Kidney (tissue), 14 donors: Measurements from ENCODE around the gene ZNF512. TPM values are rescaled to one million over a fixed set of nuclear protein-coding genes. Genes with fewer than 3 reads are reported as not detected.

Experiments used
- DNase-seq, 5 donors: peaks; one replicate each; pipeline ENCODE4 v3.0.0-alpha.2; 2013 to 2020
- FAIRE-seq: peaks from 2 replicates; lab custom pipeline; 2012; peaks lifted over from hg19 to GRCh38; lab: Jason Lieb, UNC
- H3K27ac ChIP-seq, 2 donors: one replicate each; pipeline ENCODE4 v1.7.0; 2013; ENCODE audit warnings: low read depth in 2 of 2, low read length in 2 of 2, inconsistent platforms in 1 of 2
- H3K27me3 ChIP-seq: one replicate; pipeline ENCODE4 v1.7.1; 2013; ENCODE audit warnings: low read length, inconsistent platforms; ENCODE audit not compliant: control insufficient read depth, insufficient read depth
- H3K36me3 ChIP-seq, 3 donors: one replicate each; pipeline versions ENCODE4 v1.7.0 to v1.7.1; 2013; ENCODE audit warnings: low read length in 3 of 3, control low read depth in 1 of 3, inconsistent platforms in 1 of 3; ENCODE audit not compliant: insufficient read depth in 3 of 3, control insufficient read depth in 2 of 3
- H3K4me1 ChIP-seq, 3 donors: one replicate each; pipeline versions ENCODE4 v1.7.0 to v1.7.1; 2013; ENCODE audit warnings: low read length in 3 of 3, inconsistent platforms in 1 of 3, low read depth in 1 of 3; ENCODE audit not compliant: control insufficient read depth in 2 of 3, insufficient read depth in 2 of 3
- H3K4me3 ChIP-seq, 3 donors: one replicate each; pipeline versions ENCODE4 v1.7.0 to v1.8.1; 2013; ENCODE audit warnings: low read length in 3 of 3, control low read depth in 1 of 3, inconsistent platforms in 1 of 3
- H3K9ac ChIP-seq, 3 donors: one replicate each; pipeline versions ENCODE4 v1.7.0 to v1.7.1; 2013; ENCODE audit warnings: low read length in 3 of 3, control low read depth in 1 of 3, inconsistent platforms in 1 of 3
- H3K9me3 ChIP-seq, 3 donors: one replicate each; pipeline versions ENCODE4 v1.7.0 to v1.7.1; 2013; ENCODE audit warnings: low read length in 3 of 3, control low read depth in 1 of 3, inconsistent platforms in 1 of 3; ENCODE audit not compliant: control insufficient read depth in 2 of 3, insufficient read depth in 1 of 3
- intact Hi-C: fragments of 100-400 bp; cut with DNase I; formaldehyde crosslinking; loops from one replicate; pipeline ENCODE4 v1.11.1; 2022
- polyA plus RNA-seq: library from polyadenylated mRNA; stranded (reverse); fragments of 350-450 nt; fragmentation: Illumina TruSeq; extraction: RNeasy Lipid Tissue Mini Kit (QIAGEN cat#74804); gene quantifications from one replicate; pipeline ENCODE4 v1.2.3, GENCODE V29; 2014; ENCODE audit warnings: low read depth, low replicate concordance; ENCODE audit not compliant: insufficient read depth
- total RNA-seq: library from RNA; stranded (reverse); fragmentation: NEBNext Ultra II Directional; extraction: Animal tissue kit (Norgen Biotek cat#: 25700); gene quantifications from one replicate; pipeline ENCODE4 v1.2.1, GENCODE V29; 2021
- TF ChIP-seq, protein P1 (sequence below): IDR thresholded peaks from 3 replicates; pipeline ENCODE4 v1.5.1; 2012; ENCODE audit warnings: mild to moderate bottlenecking, moderate library complexity, borderline replicate concordance; ENCODE audit not compliant: insufficient read depth; ENCODE audit errors: extremely low read depth
- donor health status: control.
- donor health status: control.
- donor health status: control.
- donor health status: control.
- donor health status: control.
- donor health status: DM: yes; HTN: yes; CAD: no.
- donor health status: Normal renal cell carcinoma (clear cell type).

The ZNF512 gene
- total and polyA plus RNA-seq, 2 donors from 2014 or later: 15.1 to 40.6 TPM

- Histone ChIP-seq H3K4me1 (no peaks in the 10 kb centered on the region), H3K36me3 (no peaks in the 10 kb centered on the region), H3K4me3 (no peak overlapping the region), H3K27ac (no peak overlapping the region), H3K9ac (no peak overlapping the region), H3K9me3 (no peaks in the 10 kb centered on the region), H3K27me3 (no peaks in the 10 kb centered on the region)
- intact Hi-C loops: no loop called here
- FAIRE-seq (no peak), DNase-seq (no peak)
- TF ChIP-seq, protein P1, sequence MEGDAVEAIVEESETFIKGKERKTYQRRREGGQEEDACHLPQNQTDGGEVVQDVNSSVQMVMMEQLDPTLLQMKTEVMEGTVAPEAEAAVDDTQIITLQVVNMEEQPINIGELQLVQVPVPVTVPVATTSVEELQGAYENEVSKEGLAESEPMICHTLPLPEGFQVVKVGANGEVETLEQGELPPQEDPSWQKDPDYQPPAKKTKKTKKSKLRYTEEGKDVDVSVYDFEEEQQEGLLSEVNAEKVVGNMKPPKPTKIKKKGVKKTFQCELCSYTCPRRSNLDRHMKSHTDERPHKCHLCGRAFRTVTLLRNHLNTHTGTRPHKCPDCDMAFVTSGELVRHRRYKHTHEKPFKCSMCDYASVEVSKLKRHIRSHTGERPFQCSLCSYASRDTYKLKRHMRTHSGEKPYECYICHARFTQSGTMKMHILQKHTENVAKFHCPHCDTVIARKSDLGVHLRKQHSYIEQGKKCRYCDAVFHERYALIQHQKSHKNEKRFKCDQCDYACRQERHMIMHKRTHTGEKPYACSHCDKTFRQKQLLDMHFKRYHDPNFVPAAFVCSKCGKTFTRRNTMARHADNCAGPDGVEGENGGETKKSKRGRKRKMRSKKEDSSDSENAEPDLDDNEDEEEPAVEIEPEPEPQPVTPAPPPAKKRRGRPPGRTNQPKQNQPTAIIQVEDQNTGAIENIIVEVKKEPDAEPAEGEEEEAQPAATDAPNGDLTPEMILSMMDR: no peak
Measured at GRCh38 chr2:27561060-27561459, 21.8 kb upstream of the ZNF512 start.

DNA sequence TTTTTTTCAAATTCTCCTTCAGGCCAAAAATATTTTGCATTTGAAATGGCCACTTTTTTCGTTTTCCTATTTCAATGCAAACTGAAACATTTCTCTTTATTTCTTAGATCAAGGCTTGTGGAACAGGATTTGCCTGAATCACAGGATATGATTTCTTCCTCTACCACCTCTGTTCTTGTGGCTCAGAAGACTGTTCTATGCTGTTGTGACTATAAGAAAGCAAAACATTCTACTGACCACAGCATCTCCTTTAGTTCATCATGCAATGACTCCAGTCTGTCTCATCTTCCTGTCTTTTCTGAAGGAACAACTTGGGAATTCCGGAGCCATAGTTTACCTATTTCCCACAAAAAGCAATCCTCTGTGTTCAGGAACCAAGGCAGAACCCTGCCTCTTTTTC is 16.2 kb upstream of the ZNF512 start:
- intact Hi-C loops: no loop called here
- Histone ChIP-seq H3K9ac (no peak overlapping the region), H3K36me3 (no peaks in the 10 kb centered on the region), H3K4me1 (no peaks in the 10 kb centered on the region), H3K27me3 (no peaks in the 10 kb centered on the region), H3K4me3 (no peak overlapping the region), H3K9me3 (no peaks in the 10 kb centered on the region), H3K27ac (no peak overlapping the region)
- TF ChIP-seq, protein P1: no peak
- peak in 1 of 5 donors; percentile 10 for DNase-seq
- FAIRE-seq: no peak

- FAIRE-seq (no peak), DNase-seq (no peak)
- no peak overlapping the region for H3K9ac ChIP-seq
- H3K27me3 ChIP-seq: no peaks in the 10 kb centered on the region
- peaks cover 0 to 17% (median 0%) of the 10 kb centered on the region in 3 donors for H3K9me3 ChIP-seq
- no peaks in the 10 kb centered on the region for H3K4me1 ChIP-seq
- no peaks in the 10 kb centered on the region for H3K36me3 ChIP-seq
- no peak overlapping the region for H3K4me3 ChIP-seq
- intact Hi-C loops: no loop called here
- no peak overlapping the region for H3K27ac ChIP-seq
- TF ChIP-seq, protein P1: no peak
Measured at GRCh38 chr2:27569398-27569797, 13.4 kb upstream of the ZNF512 start.

GRCh38 chr2:27571197-27571596 is 11.6 kb upstream of the ZNF512 start:
- intact Hi-C loops: no loop called here
- H3K9ac ChIP-seq: no peak overlapping the region
- no peak overlapping the region for H3K27ac ChIP-seq
- FAIRE-seq: no peak
- no peaks in the 10 kb centered on the region for H3K4me1 ChIP-seq
- no peak overlapping the region for H3K4me3 ChIP-seq
- peaks cover 0 to 35% (median 7%) of the 10 kb centered on the region in 3 donors for H3K9me3 ChIP-seq
- DNase-seq: no peak
- no peaks in the 10 kb centered on the region for H3K36me3 ChIP-seq
- TF ChIP-seq, protein P1: no peak
- no peaks in the 10 kb centered on the region for H3K27me3 ChIP-seq
